SH-SY5Y (cell line): Measurements from ENCODE around the gene KRTAP10-5.

Source experiments
- GATA2 ChIP-seq: IDR thresholded peaks from 2 replicates; pipeline ENCODE4 v1.6.1; 2011; ENCODE audit warnings: mild to moderate bottlenecking, low read depth, low read length
- GATA3 ChIP-seq: IDR thresholded peaks from 2 replicates; pipeline ENCODE4 v1.6.1; 2011; ENCODE audit warnings: low read depth, mild to moderate bottlenecking, low read length, moderate library complexity

- TF ChIP-seq GATA2 (no peak), GATA3 (no peak)
These were observed 9.9 kb upstream of the KRTAP10-5 start for GRCh38 chr21:44590311-44590721.
